ENCODE measurements around the gene FBLN1.
A peak's percentile ranks its signal among the peaks of the same experiment; 100 is the strongest.
"Not testable (repeated sequence)": the region's sequence is repeated elsewhere in the genome, so short reads cannot be mapped to it uniquely, and the experiment has no call there.

Gene FBLN1

GRCh38 chr22:45542001-45542520, 39.4 kb downstream of the FBLN1 start:
- no peak for TF ChIP-seq CTCF (IDR thresholded peaks at IDR 0.05; ENCODE audit: insufficient read depth, missing control alignments)
- DNase-seq (ENCODE audit: insufficient read length, low spot score) = no peak
- FAIRE-seq = no peak

DNA sequence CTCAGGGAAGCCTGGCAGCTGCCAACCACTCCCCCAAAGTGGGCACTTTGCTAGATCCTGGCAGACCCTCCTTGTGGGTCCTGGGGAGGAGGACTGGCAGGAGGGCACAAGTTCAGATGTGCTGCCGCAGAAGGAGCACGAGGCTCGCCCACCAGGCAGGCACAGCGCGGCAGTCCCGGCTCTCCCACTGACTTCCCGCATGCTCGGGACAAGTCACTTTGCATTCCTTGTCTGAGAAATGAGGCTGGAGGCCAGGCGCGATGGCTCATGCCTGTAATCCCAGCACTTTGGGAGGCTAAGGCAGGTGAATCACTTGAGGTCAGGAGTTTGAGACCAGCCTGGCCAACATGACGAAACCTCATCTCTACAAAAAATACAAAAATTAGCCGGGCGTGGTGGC, 40.1 kb downstream of the FBLN1 start:
- FAIRE-seq; DNase-seq (ENCODE audit: insufficient read length, low spot score): not testable (repeated sequence)

DNA sequence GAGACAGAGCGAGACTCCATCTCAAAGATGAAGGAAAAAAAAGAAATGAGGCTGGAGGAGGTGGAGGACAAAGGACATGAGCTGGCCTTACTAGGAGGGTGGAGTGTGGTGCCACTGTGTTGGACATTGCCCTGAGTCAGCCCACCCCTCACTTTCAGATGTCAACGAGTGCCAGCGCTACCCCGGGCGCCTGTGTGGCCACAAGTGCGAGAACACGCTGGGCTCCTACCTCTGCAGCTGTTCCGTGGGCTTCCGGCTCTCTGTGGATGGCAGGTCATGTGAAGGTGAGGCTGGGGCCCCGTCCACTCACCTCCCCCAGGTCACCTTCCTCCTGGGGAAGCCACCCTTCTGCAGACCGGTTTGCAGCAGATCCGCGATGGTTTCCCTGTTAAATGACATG, 40.6 kb downstream of the FBLN1 start:
- no peak for DNase-seq (ENCODE audit: insufficient read length, low spot score)
- no peak for FAIRE-seq
- TF ChIP-seq CTCF (IDR thresholded peaks at IDR 0.05; ENCODE audit: insufficient read depth, missing control alignments) = no peak

- TF ChIP-seq CTCF (IDR thresholded peaks at IDR 0.05; ENCODE audit: insufficient read depth, missing control alignments) = no peak
- DNase-seq (ENCODE audit: insufficient read length, low spot score) (no peak), FAIRE-seq (no peak)
These were observed 42.0 kb downstream of the FBLN1 start for GRCh38 chr22:45544588-45545170.

DNA sequence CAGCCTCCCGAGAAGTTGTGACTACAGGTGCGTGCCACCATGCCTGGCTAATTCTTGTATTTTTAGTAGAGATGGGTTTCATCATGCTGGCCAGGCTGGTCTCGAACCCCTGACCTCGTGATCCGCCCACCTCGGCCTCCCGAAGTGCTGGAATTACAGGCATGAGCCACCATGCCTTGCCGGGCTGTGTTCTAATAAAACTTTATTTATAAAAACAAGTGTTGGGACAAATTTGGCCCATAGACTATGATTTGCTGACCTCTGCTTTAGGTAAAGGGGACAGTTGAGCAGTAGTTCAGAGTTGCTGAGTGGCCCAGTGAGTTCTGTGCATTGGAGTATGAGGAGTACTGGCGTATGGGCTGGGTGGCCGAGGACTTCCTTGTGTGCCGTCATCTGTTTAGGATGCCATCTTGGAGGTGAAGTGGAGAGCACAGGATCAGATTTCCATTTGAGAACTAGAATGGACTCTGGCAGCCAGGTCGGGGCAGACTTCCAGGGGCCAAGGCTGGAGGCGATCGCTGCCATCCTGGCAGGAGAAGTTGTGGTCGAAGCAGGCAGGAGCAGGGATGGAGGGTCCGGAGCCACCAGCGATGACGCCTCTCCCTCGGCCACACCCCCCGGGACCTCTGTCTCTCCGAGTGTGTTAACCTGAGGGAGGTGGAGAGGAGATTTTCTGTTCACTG, 43.8 kb downstream of the FBLN1 start:
- no peak for DNase-seq (ENCODE audit: insufficient read length, low spot score)
- FAIRE-seq = no peak
- no peak for TF ChIP-seq CTCF (IDR thresholded peaks at IDR 0.05; ENCODE audit: insufficient read depth, missing control alignments)

DNA sequence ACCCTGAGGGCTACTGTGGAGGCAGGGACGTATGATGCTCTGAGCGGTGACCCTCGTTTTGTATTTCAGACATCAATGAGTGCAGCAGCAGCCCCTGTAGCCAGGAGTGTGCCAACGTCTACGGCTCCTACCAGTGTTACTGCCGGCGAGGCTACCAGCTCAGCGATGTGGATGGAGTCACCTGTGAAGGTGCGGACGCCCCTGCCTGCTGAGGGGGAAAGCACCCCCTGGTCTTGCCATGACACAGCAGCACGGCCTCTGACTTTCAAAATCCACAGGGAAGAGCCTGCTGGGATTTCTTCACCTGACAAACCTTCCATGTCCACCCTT, 44.3 kb downstream of the FBLN1 start:
- FAIRE-seq = no peak
- DNase-seq (ENCODE audit: insufficient read length, low spot score) = no peak
- no peak for TF ChIP-seq CTCF (IDR thresholded peaks at IDR 0.05; ENCODE audit: insufficient read depth, missing control alignments)

DNA sequence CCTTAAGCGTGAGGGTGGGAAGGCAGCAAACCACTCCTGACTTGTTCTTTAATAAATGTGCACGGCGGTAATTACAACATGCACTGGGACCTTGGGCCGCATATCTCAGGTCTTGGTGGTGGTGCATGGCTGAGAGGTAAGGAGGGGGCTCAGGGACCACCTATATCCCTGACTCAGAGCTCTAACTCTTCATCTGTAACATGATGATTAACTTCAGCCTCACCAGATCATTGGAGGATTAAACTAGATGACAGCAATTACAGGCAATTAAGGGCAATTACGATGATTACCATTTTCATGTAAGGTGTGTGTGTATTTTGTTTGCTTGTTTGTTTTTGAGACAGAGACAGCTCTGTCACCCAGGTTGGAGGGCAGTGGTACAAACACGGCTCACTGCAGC, 45.0 kb downstream of the FBLN1 start:
- TF ChIP-seq CTCF (IDR thresholded peaks at IDR 0.05; ENCODE audit: insufficient read depth, missing control alignments) = no peak
- peak; percentile 45 for DNase-seq (ENCODE audit: insufficient read length, low spot score)
- no peak for FAIRE-seq
